Activated CD8-positive, alpha-beta memory T cell treated with anti-CD3 and anti-CD28 coated beads for 36 hours (primary cell): ENCODE measurements around the gene TMEM238L. TPM values are rescaled to one million over a fixed set of nuclear protein-coding genes. Genes with fewer than 3 reads are reported as not detected.
"Not testable (repeated sequence)": the region's sequence is repeated elsewhere in the genome, so short reads cannot be mapped to it uniquely, and the experiment has no call there.

Source experiments
- CTCF ChIA-PET: fragments of 350-600 bp; sonication (Branson Sonifier 250); formaldehyde crosslinking; loops from one replicate; lab custom pipeline; 2021; ENCODE audit warnings: antibody characterized with exemption; lab: Charles Lee
- POLR2A ChIA-PET: fragments of 350-600 bp; sonication (Branson Sonifier 250); formaldehyde crosslinking; loops from one replicate; lab custom pipeline; 2021; ENCODE audit warnings: antibody characterized with exemption; lab: Charles Lee
- total RNA-seq, 2 experiments: library from RNA; stranded (reverse); gene quantifications; one replicate each; pipeline ENCODE4 v1.2.3, GENCODE V29; 2021

TMEM238L gene
- not detected for total RNA-seq

- ChIA-PET CTCF (no interaction called here), POLR2A (no interaction called here)
Measured at GRCh38 chr17:10803830-10804475, at the start of gene TMEM238L. TMEM238L (minus strand) TSS chr17:10804099; CDS start chr17:10803963, 136 bp downstream.

DNA sequence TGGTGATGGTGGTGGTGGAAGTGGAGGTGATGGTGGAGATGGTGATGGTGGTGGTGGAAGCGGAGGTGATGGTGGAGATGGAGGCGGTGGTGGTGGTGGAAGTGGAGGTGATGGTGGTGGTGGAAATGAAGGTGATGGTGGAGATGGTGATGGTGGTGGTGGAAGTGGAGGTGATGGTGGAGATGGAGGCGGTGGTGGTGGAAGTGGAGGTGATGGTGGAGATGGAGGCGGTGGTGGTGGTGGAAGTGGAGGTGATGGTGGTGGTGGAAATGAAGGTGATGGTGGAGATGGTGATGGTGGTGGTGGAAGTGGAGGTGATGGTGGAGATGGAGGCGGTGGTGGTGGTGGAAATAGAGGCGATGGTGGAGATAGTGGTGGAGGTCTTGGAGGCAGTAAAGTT lies 42.7 kb upstream of the TMEM238L start:
- POLR2A ChIA-PET: not testable (repeated sequence)
- CTCF ChIA-PET: interaction anchor here (1.0 kb wide), 1 partner anchor 8 kb away, joined by 6 read pairs; no protein-coding TSS in a partner anchor

DNA sequence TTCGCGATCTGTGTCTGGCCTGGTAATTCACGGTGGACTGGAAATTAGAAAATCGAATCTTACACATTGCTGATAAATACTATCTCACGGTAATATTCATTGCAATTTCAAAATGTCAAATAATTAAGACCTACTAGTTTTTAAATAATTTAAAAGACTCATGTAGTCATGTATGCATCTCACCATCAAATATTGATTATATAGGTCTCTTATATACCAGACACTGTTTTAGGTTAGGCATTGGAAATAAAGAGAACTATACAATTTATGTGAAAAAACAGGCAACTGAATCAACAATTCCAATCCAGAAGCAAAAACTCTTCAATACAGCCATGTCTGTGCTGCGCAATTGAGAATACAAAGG lies 41.5 kb upstream of the TMEM238L start:
- ChIA-PET POLR2A (no interaction called here), CTCF (interaction anchor here (0.6 to 2.3 kb wide), 9 partner anchors 9 to 351 kb away, joined by 3 to 15 read pairs (median 4); no protein-coding TSS in a partner anchor)

GRCh38 chr17:10844621-10845387 lies 40.9 kb upstream of the TMEM238L start:
- ChIA-PET POLR2A (no interaction called here), CTCF (interaction anchor here (0.6 to 2.3 kb wide), 7 partner anchors 77 to 226 kb away, joined by 3 to 15 read pairs (median 4); no protein-coding TSS in a partner anchor)

DNA sequence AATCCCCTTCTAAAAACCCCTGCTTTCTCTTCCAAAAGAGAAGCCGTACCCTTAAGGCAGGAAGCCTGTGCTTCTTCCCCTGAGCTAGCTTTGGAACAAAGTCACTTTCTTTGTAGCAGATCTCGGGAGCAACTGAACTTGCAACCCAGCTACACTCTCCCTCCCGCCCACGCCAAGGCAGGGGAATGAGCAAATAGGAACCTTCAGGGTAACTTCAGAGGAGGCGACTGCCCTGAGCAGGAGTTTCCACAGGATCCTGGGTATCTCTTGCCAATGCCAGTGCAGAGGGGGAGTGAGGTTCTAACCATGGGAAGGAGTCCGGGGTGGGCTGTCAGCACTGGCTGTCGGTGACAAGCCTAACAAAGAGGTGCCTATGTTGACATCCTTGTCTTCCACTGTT lies 39.9 kb upstream of the TMEM238L start:
- POLR2A ChIA-PET: no interaction called here
- CTCF ChIA-PET: interaction anchor here (0.9 kb wide), 1 partner anchor 76 kb away, joined by 3 read pairs; no protein-coding TSS in a partner anchor

- CTCF ChIA-PET: no interaction called here
Measured at GRCh38 chr17:10842658-10843057, 38.8 kb upstream of the TMEM238L start.

DNA sequence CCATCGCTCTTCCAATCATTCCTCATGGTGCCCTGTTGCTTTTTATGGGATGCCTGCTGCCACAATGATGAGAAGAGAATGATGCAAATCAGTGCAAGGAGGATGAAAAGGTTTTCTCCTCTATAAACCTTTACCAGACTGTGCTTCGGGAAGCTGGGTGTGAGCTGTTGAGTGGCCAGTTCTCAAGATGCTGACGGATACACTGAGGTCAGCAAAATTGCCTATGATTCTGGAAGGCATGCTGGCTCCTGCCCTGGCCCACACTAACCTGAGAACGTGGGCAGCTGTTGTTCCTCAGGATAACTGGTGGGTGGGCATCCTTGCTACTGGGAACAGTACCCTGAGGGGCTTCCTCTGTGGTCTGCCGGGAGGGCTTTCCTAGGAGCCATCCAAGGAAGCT lies 34.8 kb upstream of the TMEM238L start:
- ChIA-PET CTCF (no interaction called here), POLR2A (no interaction called here)

More at GRCh38 chr17:10842658-10843057, 38.8 kb upstream of the TMEM238L start:
- POLR2A ChIA-PET: no interaction called here

GRCh38 chr17:10837921-10838320 lies 34.0 kb upstream of the TMEM238L start, which contains the start of gene PIRT:
PIRT (minus strand) TSS chr17:10838087; CDS start chr17:10825645, 12,442 bp downstream.
- ChIA-PET CTCF (no interaction called here), POLR2A (no interaction called here)

DNA sequence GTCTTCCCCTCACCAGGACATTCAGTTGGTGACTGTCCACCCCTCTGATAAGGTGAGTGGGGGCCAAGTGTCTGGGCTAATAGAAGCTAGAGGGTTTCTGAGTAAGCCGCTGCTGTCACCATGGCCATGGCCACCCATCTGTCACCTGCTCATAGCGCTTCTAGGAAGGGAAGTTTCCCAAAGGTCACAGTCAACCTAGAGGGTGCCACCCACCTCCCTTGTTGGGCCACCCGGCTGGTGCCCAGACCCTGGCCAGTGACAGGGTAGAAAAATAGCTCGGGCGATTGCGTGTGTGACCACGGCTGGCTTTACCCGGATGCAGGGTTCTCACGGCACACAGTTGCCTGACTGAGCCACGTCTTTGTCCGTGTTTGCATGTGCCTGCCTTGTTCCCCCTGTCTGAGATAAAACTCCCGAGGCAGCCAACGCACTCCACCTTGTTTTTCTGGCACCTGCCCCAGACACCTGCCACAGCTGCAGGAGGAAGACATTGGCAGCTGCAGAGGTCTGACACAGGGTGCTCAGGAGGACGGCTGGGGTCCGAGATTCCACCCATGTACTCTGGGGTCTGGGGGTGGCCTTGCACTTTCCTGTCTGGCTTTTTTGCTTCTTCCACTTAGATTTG lies 33.2 kb upstream of the TMEM238L start:
- CTCF ChIA-PET: no interaction called here
- POLR2A ChIA-PET: no interaction called here

DNA sequence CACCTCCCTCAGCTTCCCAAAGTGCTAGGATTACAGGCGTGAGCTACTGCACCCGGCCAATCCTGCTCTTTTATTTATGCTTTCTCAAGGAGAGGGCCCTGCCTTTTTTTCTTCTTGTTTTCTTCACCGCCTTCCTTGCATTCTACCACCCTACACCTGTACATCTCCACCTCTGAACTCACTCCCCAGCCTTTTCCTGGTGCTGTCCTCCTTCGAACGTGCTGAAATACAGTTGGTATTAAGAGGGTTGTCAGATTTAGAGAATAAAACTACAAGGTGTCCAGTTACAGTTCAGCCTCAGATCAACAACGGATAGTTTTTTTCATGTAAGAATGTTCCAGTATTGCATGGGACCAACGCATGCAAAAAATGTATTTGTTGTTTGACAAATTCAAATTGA lies 32.2 kb upstream of the TMEM238L start:
- CTCF ChIA-PET: interaction anchor here (0.7 kb wide), 1 partner anchor 186 kb away, joined by 3 read pairs; no protein-coding TSS in a partner anchor

GRCh38 chr17:10831696-10832095 lies 27.8 kb upstream of the TMEM238L start:
- ChIA-PET CTCF (no interaction called here), POLR2A (no interaction called here)

More for the DNA sequence above, 32.2 kb upstream of the TMEM238L start:
- POLR2A ChIA-PET: no interaction called here

GRCh38 chr17:10827898-10828552 lies 24.1 kb upstream of the TMEM238L start:
- ChIA-PET POLR2A (no interaction called here), CTCF (interaction anchor here (0.6 kb wide), 1 partner anchor 806 kb away, joined by 3 read pairs; no protein-coding TSS in a partner anchor)

DNA sequence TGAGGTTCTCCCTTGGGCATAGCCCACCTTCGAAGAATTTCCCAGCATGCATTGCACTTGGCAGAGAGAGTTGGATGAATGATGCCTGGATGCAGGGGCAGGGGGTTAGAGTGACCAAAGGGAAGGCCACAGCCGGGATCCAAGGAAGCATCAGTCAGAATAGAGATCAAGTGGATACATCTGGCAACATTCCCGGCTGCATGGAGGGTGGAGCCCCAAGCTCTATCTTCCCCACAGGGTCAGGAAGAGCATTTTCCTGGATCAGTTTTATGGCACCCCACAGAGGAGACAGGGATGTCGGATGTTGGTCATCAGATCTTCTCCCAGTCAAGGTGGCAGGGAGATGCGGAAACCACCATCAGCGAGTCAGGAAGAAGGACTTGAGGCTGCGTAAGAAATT lies 21.0 kb upstream of the TMEM238L start:
- ChIA-PET CTCF (no interaction called here), POLR2A (no interaction called here)

DNA sequence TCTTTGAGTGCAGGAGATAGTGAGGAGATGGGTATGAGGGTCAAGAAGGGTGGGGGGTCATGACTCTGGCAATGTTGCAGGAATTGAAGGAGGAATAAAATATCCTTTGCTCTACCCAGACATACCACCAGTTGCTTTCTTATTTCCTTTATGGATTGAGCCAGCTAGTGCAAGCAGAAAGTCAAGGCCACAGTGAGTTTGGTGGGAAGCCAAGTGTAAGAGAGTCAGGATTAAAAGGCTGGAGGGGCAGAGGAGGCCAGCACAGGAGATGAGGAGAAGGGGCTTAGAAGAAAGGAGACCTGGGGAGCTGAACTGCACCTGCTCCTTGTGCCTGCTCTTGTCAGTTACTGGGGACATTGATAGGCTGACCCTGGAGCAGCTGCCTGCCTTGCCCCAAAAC lies 17.9 kb upstream of the TMEM238L start:
- POLR2A ChIA-PET: interaction anchor here (0.5 kb wide), 1 partner anchor 13 kb away, joined by 4 read pairs; no protein-coding TSS in a partner anchor
- CTCF ChIA-PET: no interaction called here

- ChIA-PET POLR2A (no interaction called here), CTCF (no interaction called here)
Measured at GRCh38 chr17:10821054-10821453, 17.2 kb upstream of the TMEM238L start.

- CTCF ChIA-PET: no interaction called here
Measured at GRCh38 chr17:10815319-10815718, 11.4 kb upstream of the TMEM238L start.

DNA sequence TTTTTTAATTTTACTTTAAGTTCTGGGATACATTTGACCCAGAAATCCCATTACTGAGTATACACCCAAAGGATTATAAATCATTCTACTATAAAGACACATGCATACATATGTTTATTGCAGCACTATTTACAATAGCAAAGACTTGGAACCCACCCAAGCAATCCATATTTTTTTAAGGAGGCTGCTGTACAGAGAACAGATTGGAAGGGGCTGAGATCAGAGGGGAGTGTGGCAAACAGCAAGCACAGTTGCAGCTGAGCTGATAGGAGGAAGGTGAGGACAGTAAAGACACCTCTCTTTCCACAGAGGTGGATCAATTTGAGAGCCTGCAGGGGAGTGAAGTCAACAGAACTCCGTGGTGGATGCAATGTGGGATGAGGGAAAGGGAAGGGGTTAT lies 10.2 kb upstream of the TMEM238L start:
- POLR2A ChIA-PET: no interaction called here
- CTCF ChIA-PET: no interaction called here

More at GRCh38 chr17:10815319-10815718, 11.4 kb upstream of the TMEM238L start:
- POLR2A ChIA-PET: no interaction called here

DNA sequence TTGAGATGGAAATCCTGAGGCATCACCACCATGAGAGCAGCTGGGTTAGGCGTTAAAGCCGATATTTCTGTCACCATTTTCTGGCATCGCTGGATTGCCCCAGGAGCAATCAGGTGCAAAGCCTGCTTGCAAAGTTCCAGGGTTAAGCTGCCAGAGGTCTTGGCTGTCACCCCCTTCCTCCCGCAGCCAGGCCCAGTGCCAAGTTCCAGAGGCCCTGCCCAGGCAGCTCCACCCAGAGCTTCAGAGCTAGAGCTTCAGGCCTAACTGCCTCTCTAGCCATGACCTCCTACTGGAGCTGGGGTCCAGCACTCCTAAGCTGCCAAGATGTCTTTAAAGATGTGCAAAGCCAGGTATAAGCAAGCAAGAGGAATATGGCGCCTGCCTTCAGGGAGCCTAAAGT lies 8.8 kb upstream of the TMEM238L start:
- ChIA-PET CTCF (no interaction called here), POLR2A (no interaction called here)

GRCh38 chr17:10809605-10810004 lies 5.7 kb upstream of the TMEM238L start:
- CTCF ChIA-PET: no interaction called here
- POLR2A ChIA-PET: no interaction called here
